Caco-2 (cell line): ENCODE results near the gene CACNA1G. TPM values are rescaled to one million over a fixed set of nuclear protein-coding genes. Genes with fewer than 3 reads are reported as not detected.

Source experiments
- BruUV-seq: library from RNA; stranded (reverse); fragments of 400-500 nt; replicated peaks from 2 replicates; lab custom pipeline; 2021; lab: Mats Ljungman, UMichigan
- CTCF ChIA-PET: fragments of 300-600 bp; sonication (Branson Sonifier 250); formaldehyde crosslinking; loops from one replicate; lab custom pipeline; 2022; ENCODE audit warnings: antibody characterized with exemption; lab: Charles Lee
- POLR2A ChIA-PET: fragments of 300-600 bp; sonication (Branson Sonifier 250); formaldehyde crosslinking; loops from one replicate; lab custom pipeline; 2022; ENCODE audit warnings: antibody characterized with exemption; lab: Charles Lee
- DNase-seq, 2 experiments: peaks; one replicate each; pipeline versions ENCODE4 v3.0.0 to v3.0.0-alpha.2; 2020 to 2022
- H3K27me3 ChIP-seq: replicated peaks from 2 replicates; pipeline ENCODE4 v1.6.0; 2011; ENCODE audit warnings: low read length; ENCODE audit not compliant: control insufficient read depth, insufficient read depth
- H3K36me3 ChIP-seq: 2 replicates; pipeline ENCODE4 v1.5.1; 2011; ENCODE audit warnings: low read length; ENCODE audit not compliant: control insufficient read depth, insufficient read depth
- H3K4me1 ChIP-seq: fragments of 250-450 bp; sonication (Bioruptor Pico); 2 replicates; pipeline ENCODE4 v1.5.1; 2020; ENCODE audit warnings: mild to moderate bottlenecking
- H3K4me3 ChIP-seq: 2 replicates; pipeline ENCODE4 v1.5.1; 2011; ENCODE audit warnings: low read depth, mild to moderate bottlenecking, control low read depth, low read length
- H3K9me3 ChIP-seq: fragments of 250-450 bp; sonication (Bioruptor Pico); 2 replicates; pipeline ENCODE4 v1.5.1; 2020; ENCODE audit warnings: mild to moderate bottlenecking, moderate library complexity
- H3K27ac Mint-ChIP-seq: one replicate; pipeline ENCODE4 v1.8.0; 2022; ENCODE audit warnings: mixed read lengths; ENCODE audit not compliant: unreplicated experiment
- H3K27me3 Mint-ChIP-seq: one replicate; pipeline ENCODE4 v1.8.0; 2022; ENCODE audit warnings: mixed read lengths; ENCODE audit not compliant: insufficient read depth, unreplicated experiment
- H3K36me3 Mint-ChIP-seq: one replicate; pipeline ENCODE4 v1.8.0; 2022; ENCODE audit warnings: mild to moderate bottlenecking, mixed read lengths; ENCODE audit not compliant: insufficient read depth, unreplicated experiment
- H3K4me1 Mint-ChIP-seq: one replicate; pipeline ENCODE4 v1.8.0; 2022; ENCODE audit warnings: low read depth, mixed read lengths; ENCODE audit not compliant: unreplicated experiment
- H3K4me3 Mint-ChIP-seq: one replicate; pipeline ENCODE4 v1.8.0; 2022; ENCODE audit warnings: mild to moderate bottlenecking, moderate library complexity, mixed read lengths; ENCODE audit not compliant: unreplicated experiment
- H3K9me3 Mint-ChIP-seq: one replicate; pipeline ENCODE4 v1.8.0; 2022; ENCODE audit warnings: mixed read lengths; ENCODE audit not compliant: unreplicated experiment
- intact Hi-C: fragments of 100-400 bp; cut with micrococcal nuclease; formaldehyde crosslinking; loops from one replicate; pipeline ENCODE4 v1.10.0; 2022; ENCODE audit not compliant: unreplicated experiment
- total RNA-seq: library from RNA; stranded (reverse); gene quantifications from 2 replicates; pipeline ENCODE4 v1.2.3, GENCODE V29; 2022
- TF ChIP-seq, protein P1 (sequence below), 2 experiments: fragments of 200-600 bp in 1 of 2; IDR thresholded peaks; 1 replicate in 1 of 2; 2 replicates in 1 of 2; pipeline versions ENCODE4 v1.5.1 to v1.8.0; 2011 to 2022; ENCODE audit warnings: antibody characterized with exemption in 1 of 2, control low read depth in 1 of 2, inconsistent platforms in 1 of 2, low read depth in 1 of 2, low read length in 1 of 2, mild to moderate bottlenecking in 1 of 2, moderate library complexity in 1 of 2; ENCODE audit not compliant: insufficient read depth in 1 of 2, severe bottlenecking in 1 of 2, unreplicated experiment in 1 of 2

CACNA1G gene
- total RNA-seq, 1 experiment from 2014 or later, result 1.4 TPM

DNA sequence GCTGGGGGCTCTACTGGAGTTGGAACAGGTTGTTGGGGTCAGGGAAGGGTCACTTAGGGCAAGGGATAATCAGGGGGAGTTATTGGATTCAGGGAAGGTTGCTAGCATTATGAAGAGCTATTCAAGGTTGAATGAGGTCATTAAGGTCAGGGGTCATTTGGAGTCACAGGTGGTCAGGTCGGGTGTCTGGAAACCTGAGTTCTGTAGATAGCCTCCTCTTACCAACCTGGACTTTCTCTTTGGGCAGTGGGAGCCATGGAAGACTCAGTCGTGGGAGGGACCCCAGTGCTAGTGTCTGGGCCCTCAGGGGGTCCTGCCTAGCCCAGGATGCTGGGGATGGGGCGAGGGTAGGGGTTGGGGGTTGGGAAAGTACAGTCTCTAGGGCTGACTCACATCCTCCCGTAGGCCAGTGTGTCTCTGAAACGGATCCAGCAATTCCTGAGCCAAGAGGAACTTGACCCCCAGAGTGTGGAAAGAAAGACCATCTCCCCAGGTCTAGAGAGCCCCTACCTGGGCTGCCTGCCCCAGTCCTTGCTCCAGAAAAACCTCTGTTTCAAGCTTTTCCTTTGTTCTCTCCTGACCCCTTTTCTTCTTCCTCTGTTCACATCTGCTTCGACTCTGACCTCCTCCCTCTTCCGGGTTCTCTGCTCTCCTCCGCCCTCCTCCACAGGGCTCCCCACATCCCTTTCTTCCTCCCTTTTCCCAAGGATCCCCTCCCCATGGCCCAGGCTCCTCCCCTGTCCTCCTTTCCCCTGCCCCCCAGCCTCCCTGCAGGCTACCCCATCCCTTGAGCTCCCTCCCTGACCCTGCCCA lies 107.7 kb downstream of the CACNA1G start:
- Histone ChIP-seq H3K36me3 (no peaks in the 10 kb centered on the region), H3K9me3 (no peaks in the 10 kb centered on the region), H3K4me3 (no peak overlapping the region), H3K4me1 (peaks cover 32% of the 10 kb centered on the region), H3K27me3 (no peaks in the 10 kb centered on the region)
- no peaks in the 10 kb centered on the region for H3K27me3 Mint-ChIP-seq
- peak overlapping the region; percentile 3 for H3K27ac Mint-ChIP-seq
- CTCF ChIA-PET, result no interaction called here
- no peaks in the 10 kb centered on the region for H3K9me3 Mint-ChIP-seq
- no peak overlapping the region for H3K4me3 Mint-ChIP-seq
- peaks cover 44% of the 10 kb centered on the region for H3K4me1 Mint-ChIP-seq
- TF ChIP-seq, protein P1, sequence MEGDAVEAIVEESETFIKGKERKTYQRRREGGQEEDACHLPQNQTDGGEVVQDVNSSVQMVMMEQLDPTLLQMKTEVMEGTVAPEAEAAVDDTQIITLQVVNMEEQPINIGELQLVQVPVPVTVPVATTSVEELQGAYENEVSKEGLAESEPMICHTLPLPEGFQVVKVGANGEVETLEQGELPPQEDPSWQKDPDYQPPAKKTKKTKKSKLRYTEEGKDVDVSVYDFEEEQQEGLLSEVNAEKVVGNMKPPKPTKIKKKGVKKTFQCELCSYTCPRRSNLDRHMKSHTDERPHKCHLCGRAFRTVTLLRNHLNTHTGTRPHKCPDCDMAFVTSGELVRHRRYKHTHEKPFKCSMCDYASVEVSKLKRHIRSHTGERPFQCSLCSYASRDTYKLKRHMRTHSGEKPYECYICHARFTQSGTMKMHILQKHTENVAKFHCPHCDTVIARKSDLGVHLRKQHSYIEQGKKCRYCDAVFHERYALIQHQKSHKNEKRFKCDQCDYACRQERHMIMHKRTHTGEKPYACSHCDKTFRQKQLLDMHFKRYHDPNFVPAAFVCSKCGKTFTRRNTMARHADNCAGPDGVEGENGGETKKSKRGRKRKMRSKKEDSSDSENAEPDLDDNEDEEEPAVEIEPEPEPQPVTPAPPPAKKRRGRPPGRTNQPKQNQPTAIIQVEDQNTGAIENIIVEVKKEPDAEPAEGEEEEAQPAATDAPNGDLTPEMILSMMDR (IDR thresholded peaks at IDR 0.05; ENCODE audit: insufficient read depth in 1 of 2, low read depth in 1 of 2, low read length in 1 of 2, severe bottlenecking in 1 of 2, unreplicated experiment in 1 of 2), result no peak
- H3K36me3 Mint-ChIP-seq, result peaks cover 19% of the 10 kb centered on the region
- DNase-seq, result peak in 1 of 2 experiments; percentile 49
- intact Hi-C loops, result no loop called here
- POLR2A ChIA-PET, result interaction anchor here (0.6 kb wide), 1 partner anchor 28 kb away, joined by 5 read pairs; no protein-coding TSS in a partner anchor
- BruUV-seq, result no TSS peak

DNA sequence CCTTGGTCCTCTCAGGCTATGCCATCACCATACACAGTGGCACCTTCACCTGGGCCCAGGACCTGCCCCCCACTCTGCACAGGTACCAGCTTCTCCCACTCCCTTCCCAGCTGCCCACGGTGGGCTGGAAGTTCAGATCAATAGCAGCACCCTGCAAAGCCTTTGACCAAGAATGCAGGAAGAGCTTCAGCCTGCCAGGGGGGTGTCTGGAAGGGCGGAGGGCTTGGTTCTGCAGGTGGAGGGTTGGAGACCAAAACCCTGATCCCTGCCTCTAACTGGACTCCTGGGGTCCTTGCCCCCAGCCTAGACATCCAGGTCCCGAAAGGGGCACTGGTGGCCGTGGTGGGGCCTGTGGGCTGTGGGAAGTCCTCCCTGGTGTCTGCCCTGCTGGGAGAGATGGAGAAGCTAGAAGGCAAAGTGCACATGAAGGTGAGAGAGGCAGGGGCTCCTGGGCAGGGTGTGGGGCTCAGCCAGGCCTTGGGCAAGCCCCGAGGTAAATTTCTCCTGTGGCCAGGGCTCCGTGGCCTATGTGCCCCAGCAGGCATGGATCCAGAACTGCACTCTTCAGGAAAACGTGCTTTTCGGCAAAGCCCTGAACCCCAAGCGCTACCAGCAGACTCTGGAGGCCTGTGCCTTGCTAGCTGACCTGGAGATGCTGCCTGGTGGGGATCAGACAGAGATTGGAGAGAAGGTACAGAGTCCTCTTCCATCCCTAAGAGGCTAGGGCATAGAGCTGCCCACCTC lies 108.5 kb downstream of the CACNA1G start:
- H3K27me3 Mint-ChIP-seq, result no peaks in the 10 kb centered on the region
- intact Hi-C loops, result no loop called here
- Histone ChIP-seq H3K27me3 (no peaks in the 10 kb centered on the region), H3K4me1 (peaks cover 32% of the 10 kb centered on the region), H3K36me3 (no peaks in the 10 kb centered on the region), H3K4me3 (no peak overlapping the region), H3K9me3 (no peaks in the 10 kb centered on the region)
- H3K4me1 Mint-ChIP-seq, result peaks cover 41% of the 10 kb centered on the region
- no peak for DNase-seq
- H3K36me3 Mint-ChIP-seq, result peaks cover 17% of the 10 kb centered on the region
- CTCF ChIA-PET, result no interaction called here
- H3K27ac Mint-ChIP-seq, result no peak overlapping the region
- POLR2A ChIA-PET, result interaction anchor here (1.5 kb wide), 1 partner anchor 127 kb away, joined by 3 read pairs; no protein-coding TSS in a partner anchor
- no peak overlapping the region for H3K4me3 Mint-ChIP-seq
- no TSS peak for BruUV-seq
- TF ChIP-seq, protein P1 (IDR thresholded peaks at IDR 0.05; ENCODE audit: insufficient read depth in 1 of 2, low read depth in 1 of 2, low read length in 1 of 2, severe bottlenecking in 1 of 2, unreplicated experiment in 1 of 2), result no peak
- H3K9me3 Mint-ChIP-seq, result no peaks in the 10 kb centered on the region

DNA sequence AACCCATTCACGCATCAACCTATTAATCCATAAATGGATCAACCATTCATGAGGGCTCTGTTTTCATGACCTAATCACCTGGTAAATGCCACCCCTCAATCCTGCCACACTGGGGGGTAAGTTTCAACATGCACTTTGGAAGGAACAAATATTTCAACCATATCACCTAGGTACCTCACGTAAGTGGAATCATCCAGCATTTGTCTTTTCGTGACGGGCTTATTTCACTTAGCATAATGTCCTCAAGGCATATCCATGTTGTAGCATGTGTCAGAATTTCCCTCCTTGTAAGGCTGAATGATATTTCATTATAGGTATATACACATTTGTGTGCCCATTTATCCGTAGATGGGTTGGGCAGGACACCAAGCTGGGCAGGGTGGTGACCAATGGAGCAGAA lies 111.6 kb downstream of the CACNA1G start:
- peaks cover 32% of the 10 kb centered on the region for H3K4me1 Mint-ChIP-seq

More for the DNA sequence above, 111.6 kb downstream of the CACNA1G start:
- peaks cover 32% of the 10 kb centered on the region for H3K4me1 ChIP-seq
- no TSS peak for BruUV-seq
- no peak for DNase-seq
- Mint-ChIP-seq H3K27me3 (no peaks in the 10 kb centered on the region), H3K36me3 (peaks cover 17% of the 10 kb centered on the region), H3K4me3 (no peak overlapping the region), H3K27ac (peak overlapping the region; percentile 66), H3K9me3 (no peaks in the 10 kb centered on the region)
- POLR2A ChIA-PET, result no interaction called here
- peaks cover 2% of the 10 kb centered on the region for H3K36me3 ChIP-seq
- no peaks in the 10 kb centered on the region for H3K9me3 ChIP-seq
- CTCF ChIA-PET, result interaction anchor here (0.6 to 2.3 kb wide), 5 partner anchors 9 to 121 kb away, joined by 3 to 15 read pairs (median 6); no protein-coding TSS in a partner anchor
- intact Hi-C loops, result no loop called here
- TF ChIP-seq, protein P1 (IDR thresholded peaks at IDR 0.05; ENCODE audit: insufficient read depth in 1 of 2, low read depth in 1 of 2, low read length in 1 of 2, severe bottlenecking in 1 of 2, unreplicated experiment in 1 of 2), result no peak
- no peaks in the 10 kb centered on the region for H3K27me3 ChIP-seq
- H3K4me3 ChIP-seq, result no peak overlapping the region
